Inferior parietal cortex (tissue), 1 donor: Measurements from ENCODE around the gene ZCCHC7.
"Not testable (repeated sequence)": the region's sequence is repeated elsewhere in the genome, so short reads cannot be mapped to it uniquely, and the experiment has no call there.

Experiments used
- DNase-seq: peaks from one replicate; pipeline ENCODE4 v3.0.0-alpha.2; 2016; ENCODE audit errors: extremely low spot score

ZCCHC7 gene

GRCh38 chr9:37251452-37251851 is 131.1 kb downstream of the ZCCHC7 start:
- DNase-seq: no peak

- no peak for DNase-seq
Measured at GRCh38 chr9:37253377-37253937, 133.1 kb downstream of the ZCCHC7 start.

GRCh38 chr9:37255187-37255586 is 134.8 kb downstream of the ZCCHC7 start:
- DNase-seq: no peak

- DNase-seq: no peak
Measured at GRCh38 chr9:37255944-37256862, 135.8 kb downstream of the ZCCHC7 start.

- no peak for DNase-seq
Measured at GRCh38 chr9:37259951-37260350, 139.6 kb downstream of the ZCCHC7 start.

- DNase-seq: peak; percentile 39
Measured at GRCh38 chr9:37262410-37262809, 142.0 kb downstream of the ZCCHC7 start.

GRCh38 chr9:37264539-37264938 is 144.2 kb downstream of the ZCCHC7 start:
- no peak for DNase-seq

- no peak for DNase-seq
Measured at GRCh38 chr9:37266630-37267029, 146.3 kb downstream of the ZCCHC7 start.

GRCh38 chr9:37269221-37269620 is 148.8 kb downstream of the ZCCHC7 start:
- no peak for DNase-seq

- no peak for DNase-seq
Measured at GRCh38 chr9:37271679-37272078, 151.3 kb downstream of the ZCCHC7 start.

GRCh38 chr9:37273595-37273994 is 153.2 kb downstream of the ZCCHC7 start:
- no peak for DNase-seq

- DNase-seq: no peak
Measured at GRCh38 chr9:37281541-37281940, 161.2 kb downstream of the ZCCHC7 start.

GRCh38 chr9:37283730-37284325 is 163.5 kb downstream of the ZCCHC7 start:
- no peak for DNase-seq

GRCh38 chr9:37284636-37285035 is 164.3 kb downstream of the ZCCHC7 start:
- DNase-seq: no peak

- no peak for DNase-seq
Measured at GRCh38 chr9:37286530-37287175, 166.3 kb downstream of the ZCCHC7 start.

GRCh38 chr9:37287317-37287716 is 166.9 kb downstream of the ZCCHC7 start:
- DNase-seq: no peak

- no peak for DNase-seq
Measured at GRCh38 chr9:37289631-37290030, 169.3 kb downstream of the ZCCHC7 start.

GRCh38 chr9:37290366-37290939 is 170.1 kb downstream of the ZCCHC7 start:
- DNase-seq: no peak

GRCh38 chr9:37290940-37291485 is 170.6 kb downstream of the ZCCHC7 start:
- DNase-seq: no peak

GRCh38 chr9:37291612-37292238 is 171.4 kb downstream of the ZCCHC7 start:
- DNase-seq: not testable (repeated sequence)

GRCh38 chr9:37292896-37293295 is 172.5 kb downstream of the ZCCHC7 start:
- no peak for DNase-seq
